ENCODE data around the gene DESI2.

DNA sequence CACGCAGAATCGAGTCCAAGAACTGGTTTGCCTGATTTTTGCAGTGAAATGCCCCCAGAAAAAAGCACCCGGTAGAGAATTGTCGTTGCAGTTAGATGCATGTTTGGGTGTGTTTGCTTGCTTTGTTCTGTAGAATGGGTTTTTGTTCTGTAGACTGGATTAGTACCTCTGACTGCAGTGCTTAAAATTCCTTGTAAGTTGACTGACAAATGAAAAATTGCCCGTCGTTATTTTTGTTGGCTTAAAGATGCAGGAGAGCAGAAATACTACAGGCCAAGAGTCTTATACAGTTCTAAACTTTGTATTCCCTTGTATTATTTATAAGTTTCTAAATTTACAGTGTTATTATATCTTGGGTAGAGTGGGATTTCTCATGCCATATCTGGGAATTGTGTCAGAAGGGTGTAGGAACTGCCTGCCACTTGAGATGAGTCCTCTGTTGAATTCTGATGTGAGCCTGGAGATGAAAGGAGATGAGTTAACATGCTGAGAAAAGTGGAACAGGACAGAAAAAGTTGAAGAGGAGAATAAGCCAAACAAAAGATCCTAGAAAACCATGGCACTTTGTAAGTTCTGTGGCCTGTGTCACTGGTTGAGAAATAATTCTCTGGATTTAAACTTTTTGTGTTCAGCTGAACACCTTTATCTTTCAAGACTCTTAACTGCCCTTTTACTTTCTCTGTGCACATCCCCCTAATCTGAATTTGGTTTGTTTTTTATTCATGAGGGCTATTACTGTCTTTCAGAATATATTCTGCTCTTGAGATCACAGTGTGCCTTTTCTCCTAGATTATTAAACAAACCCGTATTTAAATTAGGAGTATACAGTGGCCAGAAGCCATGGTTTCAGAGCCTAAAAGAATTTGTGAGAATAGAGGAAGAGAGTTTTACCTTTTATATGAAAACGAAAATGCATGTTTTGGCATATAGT, 1.4 kb downstream of the DESI2 start:
- TF ChIP-seq, protein P1, sequence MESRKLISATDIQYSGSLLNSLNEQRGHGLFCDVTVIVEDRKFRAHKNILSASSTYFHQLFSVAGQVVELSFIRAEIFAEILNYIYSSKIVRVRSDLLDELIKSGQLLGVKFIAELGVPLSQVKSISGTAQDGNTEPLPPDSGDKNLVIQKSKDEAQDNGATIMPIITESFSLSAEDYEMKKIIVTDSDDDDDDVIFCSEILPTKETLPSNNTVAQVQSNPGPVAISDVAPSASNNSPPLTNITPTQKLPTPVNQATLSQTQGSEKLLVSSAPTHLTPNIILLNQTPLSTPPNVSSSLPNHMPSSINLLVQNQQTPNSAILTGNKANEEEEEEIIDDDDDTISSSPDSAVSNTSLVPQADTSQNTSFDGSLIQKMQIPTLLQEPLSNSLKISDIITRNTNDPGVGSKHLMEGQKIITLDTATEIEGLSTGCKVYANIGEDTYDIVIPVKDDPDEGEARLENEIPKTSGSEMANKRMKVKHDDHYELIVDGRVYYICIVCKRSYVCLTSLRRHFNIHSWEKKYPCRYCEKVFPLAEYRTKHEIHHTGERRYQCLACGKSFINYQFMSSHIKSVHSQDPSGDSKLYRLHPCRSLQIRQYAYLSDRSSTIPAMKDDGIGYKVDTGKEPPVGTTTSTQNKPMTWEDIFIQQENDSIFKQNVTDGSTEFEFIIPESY (IDR thresholded peaks at IDR 0.05), result no peak
- TF ChIP-seq EGR1 (IDR thresholded peaks at IDR 0.05; ENCODE audit: low read depth in 2 of 2) (no peak), SP1 (IDR thresholded peaks at IDR 0.05) (no peak), JUND (IDR thresholded peaks at IDR 0.05) (no peak), RXRA (IDR thresholded peaks at IDR 0.05) (no peak), TAF1 (conservative IDR thresholded peaks at IDR 0.05) (no peak), RAD21 (IDR thresholded peaks at IDR 0.05) (no peak), GABPA (IDR thresholded peaks at IDR 0.05 in 1 of 2, conservative IDR thresholded peaks at IDR 0.05 in 1 of 2) (no peak), ATF3 (IDR thresholded peaks at IDR 0.05) (no peak), HNF4A (conservative IDR thresholded peaks at IDR 0.05) (no peak), FOXA1 (IDR thresholded peaks at IDR 0.05) (no peak)
- TF ChIP-seq, protein P2, sequence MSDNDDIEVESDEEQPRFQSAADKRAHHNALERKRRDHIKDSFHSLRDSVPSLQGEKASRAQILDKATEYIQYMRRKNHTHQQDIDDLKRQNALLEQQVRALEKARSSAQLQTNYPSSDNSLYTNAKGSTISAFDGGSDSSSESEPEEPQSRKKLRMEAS (IDR thresholded peaks at IDR 0.05), result no peak
- TF ChIP-seq, protein P3, sequence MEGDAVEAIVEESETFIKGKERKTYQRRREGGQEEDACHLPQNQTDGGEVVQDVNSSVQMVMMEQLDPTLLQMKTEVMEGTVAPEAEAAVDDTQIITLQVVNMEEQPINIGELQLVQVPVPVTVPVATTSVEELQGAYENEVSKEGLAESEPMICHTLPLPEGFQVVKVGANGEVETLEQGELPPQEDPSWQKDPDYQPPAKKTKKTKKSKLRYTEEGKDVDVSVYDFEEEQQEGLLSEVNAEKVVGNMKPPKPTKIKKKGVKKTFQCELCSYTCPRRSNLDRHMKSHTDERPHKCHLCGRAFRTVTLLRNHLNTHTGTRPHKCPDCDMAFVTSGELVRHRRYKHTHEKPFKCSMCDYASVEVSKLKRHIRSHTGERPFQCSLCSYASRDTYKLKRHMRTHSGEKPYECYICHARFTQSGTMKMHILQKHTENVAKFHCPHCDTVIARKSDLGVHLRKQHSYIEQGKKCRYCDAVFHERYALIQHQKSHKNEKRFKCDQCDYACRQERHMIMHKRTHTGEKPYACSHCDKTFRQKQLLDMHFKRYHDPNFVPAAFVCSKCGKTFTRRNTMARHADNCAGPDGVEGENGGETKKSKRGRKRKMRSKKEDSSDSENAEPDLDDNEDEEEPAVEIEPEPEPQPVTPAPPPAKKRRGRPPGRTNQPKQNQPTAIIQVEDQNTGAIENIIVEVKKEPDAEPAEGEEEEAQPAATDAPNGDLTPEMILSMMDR (IDR thresholded peaks at IDR 0.05; ENCODE audit: low read depth, low read length, missing input control), result no peak
- TF ChIP-seq, protein P4, sequence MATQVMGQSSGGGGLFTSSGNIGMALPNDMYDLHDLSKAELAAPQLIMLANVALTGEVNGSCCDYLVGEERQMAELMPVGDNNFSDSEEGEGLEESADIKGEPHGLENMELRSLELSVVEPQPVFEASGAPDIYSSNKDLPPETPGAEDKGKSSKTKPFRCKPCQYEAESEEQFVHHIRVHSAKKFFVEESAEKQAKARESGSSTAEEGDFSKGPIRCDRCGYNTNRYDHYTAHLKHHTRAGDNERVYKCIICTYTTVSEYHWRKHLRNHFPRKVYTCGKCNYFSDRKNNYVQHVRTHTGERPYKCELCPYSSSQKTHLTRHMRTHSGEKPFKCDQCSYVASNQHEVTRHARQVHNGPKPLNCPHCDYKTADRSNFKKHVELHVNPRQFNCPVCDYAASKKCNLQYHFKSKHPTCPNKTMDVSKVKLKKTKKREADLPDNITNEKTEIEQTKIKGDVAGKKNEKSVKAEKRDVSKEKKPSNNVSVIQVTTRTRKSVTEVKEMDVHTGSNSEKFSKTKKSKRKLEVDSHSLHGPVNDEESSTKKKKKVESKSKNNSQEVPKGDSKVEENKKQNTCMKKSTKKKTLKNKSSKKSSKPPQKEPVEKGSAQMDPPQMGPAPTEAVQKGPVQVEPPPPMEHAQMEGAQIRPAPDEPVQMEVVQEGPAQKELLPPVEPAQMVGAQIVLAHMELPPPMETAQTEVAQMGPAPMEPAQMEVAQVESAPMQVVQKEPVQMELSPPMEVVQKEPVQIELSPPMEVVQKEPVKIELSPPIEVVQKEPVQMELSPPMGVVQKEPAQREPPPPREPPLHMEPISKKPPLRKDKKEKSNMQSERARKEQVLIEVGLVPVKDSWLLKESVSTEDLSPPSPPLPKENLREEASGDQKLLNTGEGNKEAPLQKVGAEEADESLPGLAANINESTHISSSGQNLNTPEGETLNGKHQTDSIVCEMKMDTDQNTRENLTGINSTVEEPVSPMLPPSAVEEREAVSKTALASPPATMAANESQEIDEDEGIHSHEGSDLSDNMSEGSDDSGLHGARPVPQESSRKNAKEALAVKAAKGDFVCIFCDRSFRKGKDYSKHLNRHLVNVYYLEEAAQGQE (IDR thresholded peaks at IDR 0.05), result no peak

All from liver (tissue), 3 donors.